NCI-H1694 (cell line): ENCODE measurements around the gene PCDHB15.
A peak's percentile ranks its signal among the peaks of the same experiment; 100 is the strongest.
"Not testable (repeated sequence)": the region's sequence is repeated elsewhere in the genome, so short reads cannot be mapped to it uniquely, and the experiment has no call there.

Source experiments
- DNase-seq: peaks from one replicate; lab custom pipeline; 2025; lab: John Stamatoyannopoulos, UW

PCDHB15 gene

DNA sequence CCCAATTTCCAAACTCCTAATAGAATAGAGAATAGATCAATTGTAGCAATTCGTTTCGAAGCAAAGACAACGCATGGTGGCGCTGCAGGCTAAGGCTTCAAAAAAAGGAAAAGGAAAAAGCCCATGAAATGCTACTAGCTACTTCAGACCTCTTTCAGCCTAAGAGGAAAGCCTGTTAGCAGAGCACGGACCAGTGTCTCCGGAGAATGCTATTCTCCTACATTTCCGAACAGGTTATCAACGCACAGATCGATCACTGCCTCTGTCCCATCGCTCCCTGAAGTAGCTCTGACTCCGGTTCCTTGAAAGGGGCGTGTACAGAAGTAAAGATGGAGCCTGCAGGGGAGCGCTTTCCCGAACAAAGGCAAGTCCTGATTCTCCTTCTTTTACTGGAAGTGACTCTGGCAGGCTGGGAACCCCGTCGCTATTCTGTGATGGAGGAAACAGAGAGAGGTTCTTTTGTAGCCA lies at the start of gene PCDHB15:
TSS of gene PCDHB15 (plus strand) at position 146 of the 468 bp plus-strand sequence. CDS start at position 330, 184 bp downstream.
- DNase-seq, result no peak

DNA sequence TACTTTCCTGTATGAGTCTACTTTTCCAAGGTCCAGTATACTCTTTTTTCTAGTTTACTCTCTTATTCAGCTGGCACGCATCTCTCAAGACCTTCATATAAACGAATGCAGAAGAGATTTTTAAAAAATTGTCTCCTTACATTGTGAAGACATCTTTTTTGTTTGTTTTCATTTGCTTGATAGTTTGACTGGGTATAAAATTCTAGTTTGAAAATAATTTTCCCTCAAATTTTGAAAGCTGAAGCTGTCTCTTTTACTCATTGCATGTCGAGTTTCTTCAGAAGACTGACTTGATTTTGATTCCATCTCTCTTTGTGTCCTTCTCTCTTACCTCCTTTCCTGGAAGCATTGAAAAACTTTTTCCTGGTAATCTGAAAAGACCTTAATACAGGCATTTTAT lies 48.8 kb upstream of the PCDHB15 start:
- no peak for DNase-seq

DNA sequence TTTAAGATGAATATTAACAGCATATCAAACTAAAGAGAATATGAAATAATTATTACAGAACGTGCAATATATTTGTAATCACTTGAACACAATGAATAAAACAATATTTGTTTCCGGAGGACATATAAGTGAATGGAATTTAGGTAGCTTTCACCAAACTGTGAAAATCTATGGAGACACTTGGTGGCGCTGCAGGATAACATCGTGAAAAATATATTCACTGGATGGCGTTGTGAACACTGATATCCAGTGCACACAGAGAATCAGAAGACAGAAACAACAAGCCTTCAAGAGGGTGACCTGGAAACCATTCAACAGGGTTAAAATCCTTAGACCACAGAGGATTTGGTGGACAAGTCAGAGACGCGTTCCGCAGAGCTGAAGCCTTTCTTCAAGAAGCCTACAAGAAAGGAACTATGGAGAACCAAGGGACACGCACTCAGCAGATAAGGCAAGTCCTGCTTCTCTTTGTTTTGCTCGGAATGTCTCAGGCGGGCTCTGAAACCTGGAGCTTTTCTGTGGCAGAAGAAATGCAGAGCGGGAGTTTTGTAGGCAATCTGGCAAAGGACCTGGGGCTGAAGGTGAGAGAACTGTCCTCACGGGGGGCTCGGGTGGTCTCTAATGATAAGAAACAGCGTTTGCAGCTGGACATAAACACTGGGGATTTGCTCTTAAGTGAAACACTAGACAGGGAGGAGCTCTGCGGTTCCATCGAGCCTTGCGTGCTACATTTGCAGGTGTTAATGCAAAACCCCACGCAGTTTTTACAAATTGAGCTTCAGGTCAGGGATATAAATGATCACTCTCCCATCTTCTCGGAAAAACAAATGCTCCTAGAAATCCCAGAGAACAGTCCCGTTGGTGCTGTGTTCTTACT lies 45.6 kb upstream of the PCDHB15 start, which contains the start of gene PCDHB11:
TSS of gene PCDHB11 (plus strand) at position 269 of the 877 bp plus-strand sequence. CDS start at position 417, 148 bp downstream.
- DNase-seq, result no peak

DNA sequence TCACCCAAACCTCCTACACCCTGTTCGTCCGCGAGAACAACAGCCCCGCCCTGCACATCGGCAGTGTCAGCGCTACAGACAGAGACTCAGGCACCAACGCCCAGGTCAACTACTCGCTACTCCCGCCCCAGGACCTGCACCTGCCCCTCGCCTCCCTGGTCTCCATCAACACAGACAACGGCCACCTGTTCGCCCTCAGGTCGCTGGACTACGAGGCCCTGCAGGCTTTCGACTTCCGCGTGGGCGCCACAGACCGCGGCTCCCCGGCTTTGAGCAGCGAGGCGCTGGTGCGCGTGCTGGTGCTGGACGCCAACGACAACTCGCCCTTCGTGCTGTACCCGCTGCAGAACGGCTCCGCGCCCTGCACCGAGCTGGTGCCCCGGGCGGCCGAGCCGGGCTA lies 44.1 kb upstream of the PCDHB15 start:
- not testable (repeated sequence) for DNase-seq

DNA sequence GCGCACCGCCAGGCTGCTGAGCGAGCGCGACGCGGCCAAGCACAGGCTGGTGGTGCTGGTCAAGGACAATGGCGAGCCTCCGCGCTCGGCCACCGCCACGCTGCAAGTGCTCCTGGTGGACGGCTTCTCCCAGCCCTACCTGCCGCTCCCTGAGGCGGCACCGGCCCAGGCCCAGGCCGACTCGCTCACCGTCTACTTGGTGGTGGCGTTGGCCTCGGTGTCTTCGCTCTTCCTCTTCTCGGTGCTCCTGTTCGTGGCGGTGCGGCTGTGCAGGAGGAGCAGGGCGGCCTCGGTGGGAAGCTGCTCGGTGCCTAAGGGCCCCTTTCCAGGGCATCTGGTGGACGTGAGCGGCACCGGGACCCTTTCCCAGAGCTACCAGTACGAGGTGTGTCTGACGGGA lies 43.5 kb upstream of the PCDHB15 start:
- not testable (repeated sequence) for DNase-seq

DNA sequence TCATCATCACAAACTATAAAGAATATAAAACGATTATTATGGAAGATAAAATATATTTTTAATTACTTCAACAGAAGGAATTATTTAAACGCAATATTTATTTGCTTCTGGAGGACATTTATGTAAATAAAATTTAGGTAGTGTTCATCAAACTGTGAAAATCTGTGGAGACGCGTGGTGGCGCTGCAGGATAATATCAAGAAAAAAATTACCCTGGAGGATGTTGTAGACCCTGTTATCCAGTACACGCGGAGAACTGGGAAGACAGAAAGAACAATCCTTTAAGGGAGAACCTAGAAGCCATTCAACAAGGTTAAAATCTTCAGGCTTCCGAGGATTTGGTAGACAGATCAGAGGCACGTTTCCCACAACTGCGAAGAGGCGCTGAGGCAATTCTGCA lies 36.7 kb upstream of the PCDHB15 start, which contains the start of gene PCDHB12:
TSS of gene PCDHB12 (plus strand) at position 242 of the 400 bp plus-strand sequence. CDS start 189 bp downstream, outside the sequence.
- no peak for DNase-seq

DNA sequence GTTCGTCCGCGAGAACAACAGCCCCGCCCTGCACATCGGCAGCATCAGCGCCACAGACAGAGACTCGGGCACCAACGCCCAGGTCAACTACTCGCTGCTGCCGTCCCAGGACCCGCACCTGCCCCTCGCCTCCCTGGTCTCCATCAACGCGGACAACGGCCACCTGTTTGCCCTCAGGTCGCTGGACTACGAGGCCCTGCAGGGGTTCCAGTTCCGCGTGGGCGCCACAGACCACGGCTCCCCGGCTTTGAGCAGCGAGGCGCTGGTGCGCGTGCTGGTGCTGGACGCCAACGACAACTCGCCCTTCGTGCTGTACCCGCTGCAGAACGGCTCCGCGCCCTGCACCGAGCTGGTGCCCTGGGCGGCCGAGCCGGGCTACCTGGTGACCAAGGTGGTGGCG lies 34.9 kb upstream of the PCDHB15 start:
- DNase-seq, result not testable (repeated sequence)

DNA sequence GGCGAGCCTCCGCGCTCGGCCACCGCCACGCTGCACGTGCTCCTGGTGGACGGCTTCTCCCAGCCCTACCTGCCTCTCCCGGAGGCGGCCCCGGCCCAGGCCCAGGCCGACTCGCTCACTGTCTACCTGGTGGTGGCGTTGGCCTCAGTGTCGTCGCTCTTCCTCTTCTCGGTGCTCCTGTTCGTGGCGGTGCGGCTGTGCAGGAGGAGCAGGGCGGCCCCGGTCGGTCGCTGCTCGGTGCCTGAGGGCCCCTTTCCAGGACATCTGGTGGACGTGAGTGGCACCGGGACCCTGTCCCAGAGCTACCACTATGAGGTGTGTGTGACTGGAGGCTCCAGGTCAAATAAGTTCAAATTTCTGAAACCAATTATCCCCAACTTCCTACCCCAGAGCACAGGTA lies 34.3 kb upstream of the PCDHB15 start:
- not testable (repeated sequence) for DNase-seq

DNA sequence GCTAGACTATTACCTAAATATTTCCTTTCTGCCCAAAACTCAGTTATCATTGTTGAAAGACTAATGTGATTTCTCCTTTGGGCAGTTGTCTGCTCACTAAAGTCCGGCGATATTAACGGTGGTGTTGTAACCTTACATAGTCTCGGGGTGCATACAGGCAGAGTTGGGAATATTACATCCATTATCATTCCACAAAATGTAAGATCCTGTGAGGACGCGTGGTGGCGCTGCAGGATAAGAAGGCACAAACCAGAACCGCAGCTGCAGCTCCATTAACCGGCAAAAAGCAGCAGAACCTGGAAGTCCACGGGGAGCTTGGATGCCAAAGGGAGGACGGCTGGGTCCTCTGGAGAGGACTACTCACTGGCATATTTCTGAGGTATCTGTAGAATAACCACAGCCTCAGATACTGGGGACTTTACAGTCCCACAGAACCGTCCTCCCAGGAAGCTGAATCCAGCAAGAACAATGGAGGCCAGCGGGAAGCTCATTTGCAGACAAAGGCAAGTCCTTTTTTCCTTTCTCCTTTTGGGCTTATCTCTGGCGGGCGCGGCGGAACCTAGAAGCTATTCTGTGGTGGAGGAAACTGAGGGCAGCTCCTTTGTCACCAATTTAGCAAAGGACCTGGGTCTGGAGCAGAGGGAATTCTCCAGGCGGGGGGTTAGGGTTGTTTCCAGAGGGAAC lies 31.4 kb upstream of the PCDHB15 start, which contains the start of gene PCDHB13:
TSS of gene PCDHB13 (plus strand) at position 264 of the 684 bp plus-strand sequence. CDS start at position 469, 205 bp downstream.
- DNase-seq, result not testable (repeated sequence)

DNA sequence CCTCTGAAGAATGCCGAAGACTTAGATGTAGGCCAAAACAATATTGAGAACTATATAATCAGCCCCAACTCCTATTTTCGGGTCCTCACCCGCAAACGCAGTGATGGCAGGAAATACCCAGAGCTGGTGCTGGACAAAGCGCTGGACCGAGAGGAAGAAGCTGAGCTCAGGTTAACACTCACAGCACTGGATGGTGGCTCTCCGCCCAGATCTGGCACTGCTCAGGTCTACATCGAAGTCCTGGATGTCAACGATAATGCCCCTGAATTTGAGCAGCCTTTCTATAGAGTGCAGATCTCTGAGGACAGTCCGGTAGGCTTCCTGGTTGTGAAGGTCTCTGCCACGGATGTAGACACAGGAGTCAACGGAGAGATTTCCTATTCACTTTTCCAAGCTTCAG lies 30.6 kb upstream of the PCDHB15 start:
- not testable (repeated sequence) for DNase-seq

DNA sequence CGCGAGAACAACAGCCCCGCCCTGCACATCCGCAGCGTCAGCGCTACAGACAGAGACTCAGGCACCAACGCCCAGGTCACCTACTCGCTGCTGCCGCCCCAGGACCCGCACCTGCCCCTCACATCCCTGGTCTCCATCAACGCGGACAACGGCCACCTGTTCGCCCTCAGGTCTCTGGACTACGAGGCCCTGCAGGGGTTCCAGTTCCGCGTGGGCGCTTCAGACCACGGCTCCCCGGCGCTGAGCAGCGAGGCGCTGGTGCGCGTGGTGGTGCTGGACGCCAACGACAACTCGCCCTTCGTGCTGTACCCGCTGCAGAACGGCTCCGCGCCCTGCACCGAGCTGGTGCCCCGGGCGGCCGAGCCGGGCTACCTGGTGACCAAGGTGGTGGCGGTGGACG lies 29.7 kb upstream of the PCDHB15 start:
- not testable (repeated sequence) for DNase-seq

DNA sequence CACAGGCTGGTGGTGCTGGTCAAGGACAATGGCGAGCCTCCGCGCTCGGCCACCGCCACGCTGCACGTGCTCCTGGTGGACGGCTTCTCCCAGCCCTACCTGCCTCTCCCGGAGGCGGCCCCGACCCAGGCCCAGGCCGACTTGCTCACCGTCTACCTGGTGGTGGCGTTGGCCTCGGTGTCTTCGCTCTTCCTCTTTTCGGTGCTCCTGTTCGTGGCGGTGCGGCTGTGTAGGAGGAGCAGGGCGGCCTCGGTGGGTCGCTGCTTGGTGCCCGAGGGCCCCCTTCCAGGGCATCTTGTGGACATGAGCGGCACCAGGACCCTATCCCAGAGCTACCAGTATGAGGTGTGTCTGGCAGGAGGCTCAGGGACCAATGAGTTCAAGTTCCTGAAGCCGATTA lies 29.2 kb upstream of the PCDHB15 start:
- not testable (repeated sequence) for DNase-seq

DNA sequence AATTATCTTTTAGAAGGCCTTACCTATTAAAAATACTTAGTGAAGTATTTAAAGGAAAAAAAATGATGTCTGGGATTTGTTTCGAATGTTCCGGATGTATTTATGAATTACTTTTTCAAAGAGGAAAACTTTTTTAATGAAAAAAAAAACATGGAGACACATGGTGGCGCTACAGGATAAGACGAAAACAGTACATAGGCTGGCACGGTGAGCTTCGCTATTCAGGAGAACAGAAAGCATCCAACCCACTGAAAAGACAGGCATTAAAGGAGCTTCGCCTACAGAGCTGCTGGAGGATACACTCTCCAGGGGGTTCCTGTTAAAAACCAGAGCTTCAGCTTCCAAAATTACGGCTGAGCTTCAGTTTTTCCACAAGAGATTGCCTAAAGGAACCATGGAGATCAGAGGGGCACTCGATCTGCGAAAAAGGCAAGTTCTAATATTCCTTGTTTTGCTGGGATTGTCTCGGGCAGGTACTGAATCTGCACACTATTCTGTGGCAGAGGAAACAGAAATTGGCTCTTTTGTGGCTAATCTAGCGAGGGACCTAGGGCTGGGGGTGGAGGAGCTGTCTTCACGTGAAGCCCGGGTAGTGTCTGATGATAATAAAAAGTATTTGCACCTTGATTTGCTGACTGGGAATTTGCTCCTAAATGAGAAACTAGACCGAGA lies 21.9 kb upstream of the PCDHB15 start, which contains the start of gene PCDHB14:
TSS of gene PCDHB14 (plus strand) at position 232 of the 672 bp plus-strand sequence. CDS start at position 395, 163 bp downstream.
- peak; percentile 16 for DNase-seq

DNA sequence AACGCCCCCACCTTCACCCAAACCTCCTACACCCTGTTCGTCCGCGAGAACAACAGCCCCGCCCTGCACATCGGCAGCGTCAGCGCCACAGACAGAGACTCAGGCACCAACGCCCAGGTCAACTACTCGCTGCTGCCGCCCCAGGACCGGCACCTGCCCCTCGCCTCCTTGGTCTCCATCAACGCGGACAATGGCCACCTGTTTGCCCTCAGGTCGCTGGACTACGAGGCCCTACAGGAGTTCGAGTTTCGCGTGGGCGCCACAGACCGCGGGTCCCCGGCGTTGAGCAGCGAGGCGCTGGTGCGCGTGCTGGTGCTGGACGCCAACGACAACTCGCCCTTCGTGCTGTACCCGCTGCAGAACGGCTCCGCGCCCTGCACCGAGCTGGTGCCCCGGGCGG lies 20.4 kb upstream of the PCDHB15 start:
- DNase-seq, result not testable (repeated sequence)

DNA sequence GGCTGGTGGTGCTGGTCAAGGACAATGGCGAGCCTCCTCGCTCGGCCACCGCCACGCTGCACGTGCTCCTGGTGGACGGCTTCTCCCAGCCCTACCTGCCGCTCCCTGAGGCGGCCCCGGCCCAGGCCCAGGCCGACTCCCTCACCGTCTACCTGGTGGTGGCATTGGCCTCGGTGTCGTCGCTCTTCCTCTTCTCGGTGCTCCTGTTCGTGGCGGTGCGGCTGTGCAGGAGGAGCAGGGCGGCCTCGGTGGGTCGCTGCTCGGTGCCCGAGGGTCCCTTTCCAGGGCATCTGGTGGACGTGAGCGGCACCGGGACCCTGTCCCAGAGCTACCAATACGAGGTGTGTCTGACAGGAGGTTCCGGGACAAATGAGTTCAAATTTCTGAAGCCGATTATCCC lies 19.8 kb upstream of the PCDHB15 start:
- DNase-seq, result not testable (repeated sequence)

DNA sequence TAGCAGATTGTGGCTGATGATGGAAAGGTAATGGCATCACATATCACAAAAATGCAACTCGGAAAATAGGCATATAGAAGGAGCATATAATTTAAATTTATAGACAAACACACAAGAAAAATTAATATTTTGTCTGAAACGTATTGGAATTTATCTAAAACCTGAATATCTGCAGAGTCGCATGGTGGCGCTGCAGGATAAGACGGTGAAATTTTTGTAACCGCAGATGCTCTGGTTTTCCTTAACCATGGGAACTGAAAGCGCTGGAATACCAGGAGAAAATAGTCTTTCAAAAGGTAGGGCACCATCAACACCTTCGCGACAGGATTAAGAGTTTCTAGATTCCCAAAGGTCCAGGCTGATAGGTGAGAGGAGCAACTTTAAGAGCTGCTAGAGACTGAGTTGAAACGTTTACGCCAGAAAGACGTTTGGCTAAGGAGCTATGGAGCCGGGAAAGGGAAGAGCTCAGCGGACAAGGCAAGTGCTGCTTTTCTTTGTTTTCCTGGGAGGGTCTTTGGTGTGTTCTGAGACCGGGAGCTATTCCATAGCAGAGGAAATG lies 11.0 kb upstream of the PCDHB15 start:
- DNase-seq, result no peak

DNA sequence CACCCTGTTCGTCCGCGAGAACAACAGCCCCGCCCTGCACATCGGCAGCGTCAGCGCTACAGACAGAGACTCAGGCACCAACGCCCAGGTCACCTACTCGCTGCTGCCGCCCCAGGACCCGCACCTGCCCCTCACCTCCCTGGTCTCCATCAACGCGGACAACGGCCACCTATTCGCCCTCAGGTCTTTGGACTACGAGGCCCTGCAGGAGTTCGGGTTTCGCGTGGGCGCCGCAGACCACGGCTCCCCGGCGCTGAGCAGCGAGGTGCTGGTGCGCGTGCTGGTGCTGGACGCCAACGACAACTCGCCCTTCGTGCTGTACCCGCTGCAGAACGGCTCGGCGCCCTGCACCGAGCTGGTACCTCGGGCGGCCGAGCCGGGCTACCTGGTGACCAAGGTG lies 9.3 kb upstream of the PCDHB15 start:
- DNase-seq, result not testable (repeated sequence)

DNA sequence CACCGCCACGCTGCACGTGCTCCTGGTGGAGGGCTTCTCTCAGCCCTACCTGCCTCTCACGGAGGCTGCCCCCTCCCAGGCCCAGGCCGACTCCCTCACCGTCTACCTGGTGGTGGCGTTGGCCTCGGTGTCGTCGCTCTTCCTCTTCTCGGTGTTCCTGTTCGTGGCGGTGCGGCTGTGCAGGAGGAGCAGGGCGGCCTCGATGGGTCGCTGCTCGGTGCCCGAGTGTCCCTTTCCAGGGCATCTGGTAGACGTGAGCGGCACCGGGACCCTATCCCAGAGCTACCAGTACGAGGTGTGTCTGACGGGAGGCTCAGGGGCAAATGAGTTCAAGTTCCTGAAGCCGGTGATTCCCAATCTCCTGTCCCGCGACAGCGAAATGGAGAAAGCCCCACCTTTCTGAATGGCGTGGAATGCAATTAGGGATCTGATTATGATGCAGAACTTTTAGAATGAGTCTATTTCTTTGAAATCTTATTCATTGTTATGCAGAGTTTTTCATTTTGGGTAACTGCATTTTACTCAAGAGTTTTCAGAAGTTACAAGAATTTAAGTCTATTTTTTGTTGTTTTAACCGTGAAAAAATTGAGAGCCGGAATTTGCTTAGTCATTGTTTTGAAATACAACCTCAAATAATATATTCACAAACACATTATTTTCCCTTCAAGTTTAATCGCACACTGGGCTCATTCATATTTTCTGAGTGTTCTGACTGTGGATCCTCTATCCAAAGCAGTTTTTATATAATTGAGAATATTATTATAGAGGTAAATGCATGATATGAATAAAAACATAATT lies 8.5 kb upstream of the PCDHB15 start:
- DNase-seq, result no peak

DNA sequence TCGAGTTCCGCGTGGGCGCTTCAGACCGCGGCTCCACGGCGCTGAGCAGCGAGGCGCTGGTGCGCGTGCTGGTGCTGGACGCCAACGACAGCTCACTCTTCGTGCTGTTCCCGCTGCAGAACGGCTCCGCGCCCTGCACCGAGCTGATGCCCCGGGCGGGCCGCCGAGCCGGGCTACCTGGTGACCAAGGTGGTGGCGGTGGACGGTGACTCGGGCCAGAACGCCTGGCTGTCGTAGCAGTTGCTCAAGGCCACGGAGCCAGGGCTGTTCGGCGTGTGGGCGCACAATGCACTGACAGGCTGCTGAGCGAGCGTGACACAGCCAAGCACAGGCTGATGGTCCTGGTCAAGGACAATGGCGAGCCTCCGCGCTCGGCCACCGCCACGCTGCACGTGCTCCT lies 3.7 kb upstream of the PCDHB15 start:
- no peak for DNase-seq

DNA sequence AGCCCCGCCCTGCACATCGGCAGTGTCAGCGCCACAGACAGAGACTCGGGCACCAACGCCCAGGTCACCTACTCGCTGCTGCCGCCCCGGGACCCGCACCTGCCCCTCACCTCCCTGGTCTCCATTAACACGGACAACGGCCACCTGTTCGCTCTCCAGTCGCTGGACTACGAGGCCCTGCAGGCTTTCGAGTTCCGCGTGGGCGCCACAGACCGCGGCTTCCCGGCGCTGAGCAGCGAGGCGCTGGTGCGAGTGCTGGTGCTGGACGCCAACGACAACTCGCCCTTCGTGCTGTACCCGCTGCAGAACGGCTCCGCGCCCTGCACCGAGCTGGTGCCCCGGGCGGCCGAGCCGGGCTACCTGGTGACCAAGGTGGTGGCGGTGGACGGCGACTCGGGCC lies 1.8 kb downstream of the PCDHB15 start:
- not testable (repeated sequence) for DNase-seq

DNA sequence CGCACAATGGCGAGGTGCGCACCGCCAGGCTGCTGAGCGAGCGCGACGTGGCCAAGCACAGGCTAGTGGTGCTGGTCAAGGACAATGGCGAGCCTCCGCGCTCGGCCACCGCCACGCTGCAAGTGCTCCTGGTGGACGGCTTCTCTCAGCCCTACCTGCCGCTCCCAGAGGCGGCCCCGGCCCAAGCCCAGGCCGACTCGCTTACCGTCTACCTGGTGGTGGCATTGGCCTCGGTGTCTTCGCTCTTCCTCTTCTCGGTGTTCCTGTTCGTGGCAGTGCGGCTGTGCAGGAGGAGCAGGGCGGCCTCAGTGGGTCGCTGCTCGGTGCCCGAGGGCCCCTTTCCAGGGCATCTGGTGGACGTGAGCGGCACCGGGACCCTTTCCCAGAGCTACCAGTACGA lies 2.2 kb downstream of the PCDHB15 start:
- DNase-seq, result not testable (repeated sequence)
